Sigmoid colon (tissue), 4 donors: ENCODE results near the gene SHH.
A peak's percentile ranks its signal among the peaks of the same experiment; 100 is the strongest.

Experiments used
- EP300 ChIP-seq, 4 donors: sonication (generic); formaldehyde crosslinking; IDR thresholded peaks; one replicate each; pipeline ENCODE4 v1.6.1; 2017; ENCODE audit warnings: antibody characterized with exemption in 4 of 4
- POLR2A ChIP-seq, 2 donors: fragments of 450-650 bp; IDR thresholded peaks; one replicate each; pipeline ENCODE4 v1.6.1; 2016; ENCODE audit warnings: antibody characterized with exemption in 2 of 2, mild to moderate bottlenecking in 2 of 2, moderate library complexity in 2 of 2
- POLR2AphosphoS5 ChIP-seq, 4 donors: sonication (generic); formaldehyde crosslinking; IDR thresholded peaks; one replicate each; pipeline ENCODE4 v1.6.1; 2017; ENCODE audit warnings: antibody characterized with exemption in 4 of 4
- TF ChIP-seq, protein P1 (sequence below), 4 experiments: fragments of 450-650 bp in 3 of 4; fragments of 200-600 bp in 1 of 4; IDR thresholded peaks; one replicate each; pipeline ENCODE4 v1.5.1; 2016 to 2019; ENCODE audit warnings: antibody characterized with exemption in 4 of 4, mild to moderate bottlenecking in 3 of 4, moderate library complexity in 2 of 4

DNA sequence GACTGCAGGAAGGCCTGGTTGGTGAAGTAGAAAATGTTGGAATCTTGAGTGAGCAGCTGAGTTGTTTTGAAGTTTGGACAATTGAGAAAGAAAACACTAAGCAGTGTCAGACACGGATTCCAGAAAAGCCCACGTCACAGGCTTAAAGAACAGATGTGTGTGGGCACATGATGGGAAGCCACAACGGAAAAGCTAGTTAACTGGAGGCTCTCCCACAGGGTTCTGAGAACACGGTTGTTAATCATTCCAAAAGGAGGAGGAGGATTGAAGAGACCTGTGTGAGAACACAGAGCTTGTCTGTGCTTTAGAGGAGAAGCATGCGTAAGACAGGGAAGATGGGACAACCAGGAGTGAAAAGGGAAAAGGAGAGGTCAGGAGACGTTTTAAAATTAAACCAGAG, 42.6 kb downstream of the SHH start:
- TF ChIP-seq, protein P1, sequence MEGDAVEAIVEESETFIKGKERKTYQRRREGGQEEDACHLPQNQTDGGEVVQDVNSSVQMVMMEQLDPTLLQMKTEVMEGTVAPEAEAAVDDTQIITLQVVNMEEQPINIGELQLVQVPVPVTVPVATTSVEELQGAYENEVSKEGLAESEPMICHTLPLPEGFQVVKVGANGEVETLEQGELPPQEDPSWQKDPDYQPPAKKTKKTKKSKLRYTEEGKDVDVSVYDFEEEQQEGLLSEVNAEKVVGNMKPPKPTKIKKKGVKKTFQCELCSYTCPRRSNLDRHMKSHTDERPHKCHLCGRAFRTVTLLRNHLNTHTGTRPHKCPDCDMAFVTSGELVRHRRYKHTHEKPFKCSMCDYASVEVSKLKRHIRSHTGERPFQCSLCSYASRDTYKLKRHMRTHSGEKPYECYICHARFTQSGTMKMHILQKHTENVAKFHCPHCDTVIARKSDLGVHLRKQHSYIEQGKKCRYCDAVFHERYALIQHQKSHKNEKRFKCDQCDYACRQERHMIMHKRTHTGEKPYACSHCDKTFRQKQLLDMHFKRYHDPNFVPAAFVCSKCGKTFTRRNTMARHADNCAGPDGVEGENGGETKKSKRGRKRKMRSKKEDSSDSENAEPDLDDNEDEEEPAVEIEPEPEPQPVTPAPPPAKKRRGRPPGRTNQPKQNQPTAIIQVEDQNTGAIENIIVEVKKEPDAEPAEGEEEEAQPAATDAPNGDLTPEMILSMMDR (IDR thresholded peaks at IDR 0.05) = no peak
- TF ChIP-seq POLR2AphosphoS5 (IDR thresholded peaks at IDR 0.05) (peak in 3 of 4 donors; percentile 17 to 42 (median 33)), POLR2A (IDR thresholded peaks at IDR 0.05) (no peak), EP300 (IDR thresholded peaks at IDR 0.05) (no peak)
